GM21447 (cell line): ENCODE measurements around the gene ANKRD40CL.

Source experiments
- ATAC-seq: cut with Tn5 transposase; IDR thresholded peaks from one replicate; pipeline ENCODE4 v1.9.1; 2021; ENCODE audit not compliant: unreplicated experiment

The ANKRD40CL gene

GRCh38 chr17:50790618-50791017 lies 23.3 kb upstream of the ANKRD40CL start:
- no peak for ATAC-seq

- no peak for ATAC-seq
Observed at GRCh38 chr17:50787106-50787505, 19.8 kb upstream of the ANKRD40CL start.

- no peak for ATAC-seq
Observed at GRCh38 chr17:50785946-50786570, 18.7 kb upstream of the ANKRD40CL start.

GRCh38 chr17:50785126-50785525 lies 17.8 kb upstream of the ANKRD40CL start:
- ATAC-seq, result no peak

GRCh38 chr17:50783905-50784304 lies 16.6 kb upstream of the ANKRD40CL start:
- ATAC-seq, result no peak

GRCh38 chr17:50783193-50783660 lies 15.9 kb upstream of the ANKRD40CL start:
- ATAC-seq, result no peak

GRCh38 chr17:50781167-50781566 lies 13.8 kb upstream of the ANKRD40CL start:
- no peak for ATAC-seq

GRCh38 chr17:50779747-50780353 lies 12.5 kb upstream of the ANKRD40CL start:
- no peak for ATAC-seq

- no peak for ATAC-seq
Observed at GRCh38 chr17:50778988-50779387, 11.7 kb upstream of the ANKRD40CL start.

- ATAC-seq, result no peak
Observed at GRCh38 chr17:50778471-50778870, 11.2 kb upstream of the ANKRD40CL start.

GRCh38 chr17:50775926-50776325 lies 8.6 kb upstream of the ANKRD40CL start:
- ATAC-seq, result no peak

- no peak for ATAC-seq
Observed at GRCh38 chr17:50774225-50774803, 7.0 kb upstream of the ANKRD40CL start.

- ATAC-seq, result peak; percentile 91
Observed at GRCh38 chr17:50771991-50772785, 4.9 kb upstream of the ANKRD40CL start.

- ATAC-seq, result no peak
Observed at GRCh38 chr17:50770346-50770745, 3.0 kb upstream of the ANKRD40CL start.

GRCh38 chr17:50769884-50770283 lies 2.6 kb upstream of the ANKRD40CL start:
- ATAC-seq, result no peak

GRCh38 chr17:50768346-50768761 lies 1.0 kb upstream of the ANKRD40CL start:
- no peak for ATAC-seq

- ATAC-seq, result no peak
Observed at GRCh38 chr17:50767030-50767429, 288 bp downstream of the ANKRD40CL start.

GRCh38 chr17:50766222-50767023 lies 895 bp downstream of the ANKRD40CL start:
- no peak for ATAC-seq

GRCh38 chr17:50765454-50766221 lies 1.7 kb downstream of the ANKRD40CL start:
- peak; percentile 81 for ATAC-seq

- no peak for ATAC-seq
Observed at GRCh38 chr17:50764734-50765149, 2.6 kb downstream of the ANKRD40CL start.
